H1 (cell line): ENCODE results near the gene SPEF2. TPM values are rescaled to one million over a fixed set of nuclear protein-coding genes. Genes with fewer than 3 reads are reported as not detected.

Experiments
- CTCF ChIA-PET: fragments of 300-600 bp; sonication (Branson Sonifier 250); formaldehyde crosslinking; loops from one replicate; lab custom pipeline; 2021; ENCODE audit not compliant: partially characterized antibody; lab: Charles Lee
- POLR2A ChIA-PET: fragments of 300-600 bp; sonication (Branson Sonifier 250); formaldehyde crosslinking; loops from one replicate; lab custom pipeline; 2021; ENCODE audit warnings: inconsistent platforms; ENCODE audit not compliant: partially characterized antibody; lab: Charles Lee
- DNase-seq, 2 experiments: peaks; one replicate each; pipeline versions ENCODE4 v3.0.0 to v3.0.0-alpha.2; 2010 to 2022; ENCODE audit warnings: low spot score in 2 of 2, low read depth in 1 of 2, mixed read lengths in 1 of 2
- FAIRE-seq: peaks from 2 replicates; lab custom pipeline; 2011; peaks lifted over from hg19 to GRCh38; lab: Jason Lieb, UNC
- H2AFZ ChIP-seq: 2 replicates; pipeline ENCODE4 v1.8.1; 2012; ENCODE audit warnings: low read length, inconsistent platforms
- H2AK5ac ChIP-seq: 2 replicates; pipeline ENCODE4 v1.6.1; 2013; ENCODE audit warnings: low read depth, low read length
- H2BK120ac ChIP-seq: replicated peaks from 2 replicates; pipeline ENCODE3; 2013; ENCODE audit warnings: low read depth, low read length, inconsistent platforms
- H2BK12ac ChIP-seq: 2 replicates; pipeline ENCODE4 v1.6.1; 2013; ENCODE audit warnings: low read depth, low read length
- H2BK15ac ChIP-seq: 2 replicates; pipeline ENCODE4 v1.6.1; 2013; ENCODE audit warnings: low read length
- H2BK20ac ChIP-seq: 2 replicates; pipeline ENCODE4 v1.6.1; 2013; ENCODE audit warnings: low read length
- H2BK5ac ChIP-seq: 2 replicates; pipeline ENCODE4 v1.6.1; 2013; ENCODE audit warnings: low read depth, low read length
- H3K14ac ChIP-seq: 2 replicates; pipeline ENCODE4 v1.6.1; 2013; ENCODE audit warnings: inconsistent platforms; ENCODE audit not compliant: insufficient read length
- H3K18ac ChIP-seq: 2 replicates; pipeline ENCODE4 v1.6.1; 2013; ENCODE audit warnings: low read length; ENCODE audit errors: extremely low read depth
- H3K23ac ChIP-seq: 2 replicates; pipeline ENCODE4 v1.6.1; 2013; ENCODE audit warnings: inconsistent platforms; ENCODE audit not compliant: insufficient read length
- H3K23me2 ChIP-seq: 2 replicates; pipeline ENCODE4 v1.6.1; 2013; ENCODE audit warnings: low read depth, low read length
- H3K27ac ChIP-seq: 2 replicates; pipeline ENCODE4 v1.6.1; 2011; ENCODE audit warnings: low read depth, low read length, inconsistent platforms
- H3K27me3 ChIP-seq, 4 experiments: replicated peaks in 1 of 4; 1 replicate in 1 of 4; 2 replicates in 3 of 4; pipeline versions ENCODE4 v1.6.1 to v1.8.1; 2011 to 2013; ENCODE audit warnings: low read length in 3 of 4, mild to moderate bottlenecking in 3 of 4, inconsistent platforms in 2 of 4, mixed read lengths in 2 of 4, moderate library complexity in 1 of 4; ENCODE audit not compliant: control insufficient read depth in 3 of 4, insufficient read depth in 3 of 4; ENCODE audit errors: extremely low read depth in 1 of 4
- H3K36me3 ChIP-seq, 4 experiments: 2 replicates each; pipeline versions ENCODE4 v1.6.1 to v1.8.1; 2011 to 2013; ENCODE audit warnings: mild to moderate bottlenecking in 4 of 4, low read length in 3 of 4, moderate library complexity in 2 of 4, control low read depth in 1 of 4, inconsistent platforms in 1 of 4; ENCODE audit not compliant: insufficient read depth in 4 of 4, control insufficient read depth in 2 of 4
- H3K4ac ChIP-seq: replicated peaks from 2 replicates; pipeline ENCODE3; 2013; ENCODE audit warnings: low read length, low read depth, mixed read lengths, inconsistent platforms; ENCODE audit not compliant: insufficient read length
- H3K4me1 ChIP-seq, 4 experiments: replicated peaks in 1 of 4; 1 replicate in 1 of 4; 2 replicates in 3 of 4; pipeline versions ENCODE4 v1.6.1 to v1.8.1; 2011 to 2013; ENCODE audit warnings: low read length in 3 of 4, inconsistent platforms in 2 of 4, mixed read lengths in 1 of 4; ENCODE audit not compliant: insufficient read depth in 4 of 4, control insufficient read depth in 3 of 4
- H3K4me2 ChIP-seq, 2 experiments: 2 replicates each; pipeline versions ENCODE4 v1.6.1 to v1.8.1; 2011 to 2013; ENCODE audit warnings: low read depth in 2 of 2, low read length in 2 of 2, control low read depth in 1 of 2, inconsistent platforms in 1 of 2, mild to moderate bottlenecking in 1 of 2; ENCODE audit not compliant: insufficient read depth in 1 of 2
- H3K4me3 ChIP-seq, 4 experiments: fragments of 200-600, 300-600 bp in 1 of 4; sonication (generic), shearing (Covaris generic), sonication (Bioruptor Twin) in 1 of 4; 2 replicates each; pipeline versions ENCODE4 v1.5.1 to v1.8.1; 2011 to 2016; ENCODE audit warnings: low read length in 4 of 4, low read depth in 3 of 4, control low read depth in 2 of 4, inconsistent platforms in 2 of 4, mild to moderate bottlenecking in 2 of 4, mixed read lengths in 1 of 4, moderate library complexity in 1 of 4; ENCODE audit not compliant: insufficient read depth in 2 of 4; ENCODE audit errors: extremely low read depth in 1 of 4
- H3K56ac ChIP-seq: replicated peaks from 2 replicates; pipeline ENCODE3; 2013; ENCODE audit warnings: low read depth, mild to moderate bottlenecking, mixed read lengths, low read length, inconsistent platforms; ENCODE audit not compliant: insufficient read length
- H3K79me1 ChIP-seq: 2 replicates; pipeline ENCODE4 v1.6.1; 2013; ENCODE audit warnings: low read depth, low read length, control low read depth
- H3K79me2 ChIP-seq, 2 experiments: 2 replicates each; pipeline versions ENCODE4 v1.6.1 to v1.8.1; 2012 to 2013; ENCODE audit warnings: low read length in 2 of 2, mild to moderate bottlenecking in 2 of 2, inconsistent platforms in 1 of 2; ENCODE audit not compliant: insufficient read depth in 2 of 2, control insufficient read depth in 1 of 2
- H3K9ac ChIP-seq, 4 experiments: replicated peaks in 1 of 4; 1 replicate in 1 of 4; 2 replicates in 3 of 4; pipeline versions ENCODE4 v1.6.1 to v1.8.1; 2011 to 2013; ENCODE audit warnings: low read depth in 3 of 4, low read length in 3 of 4, control low read depth in 2 of 4, mild to moderate bottlenecking in 2 of 4, moderate library complexity in 2 of 4, inconsistent platforms in 1 of 4; ENCODE audit errors: extremely low read depth in 1 of 4
- H3K9me3 ChIP-seq, 2 experiments: 2 replicates each; pipeline versions ENCODE4 v1.6.1 to v1.8.1; 2012 to 2013; ENCODE audit warnings: mild to moderate bottlenecking in 2 of 2, moderate library complexity in 2 of 2, control low read depth in 1 of 2, inconsistent platforms in 1 of 2, low read depth in 1 of 2, low read length in 1 of 2, mixed read lengths in 1 of 2; ENCODE audit not compliant: insufficient read depth in 2 of 2
- H4K20me1 ChIP-seq, 2 experiments: replicated peaks in 1 of 2; 2 replicates each; pipeline versions ENCODE3 to v1.8.1; 2011 to 2013; ENCODE audit warnings: inconsistent platforms in 2 of 2, low read length in 2 of 2, mild to moderate bottlenecking in 1 of 2; ENCODE audit not compliant: insufficient read depth in 2 of 2, control insufficient read depth in 1 of 2
- H4K5ac ChIP-seq: 2 replicates; pipeline ENCODE4 v1.6.1; 2013; ENCODE audit warnings: low read length, low read depth, mixed read lengths, inconsistent platforms; ENCODE audit not compliant: insufficient read length
- H4K8ac ChIP-seq: 2 replicates; pipeline ENCODE4 v1.8.0; 2013; ENCODE audit warnings: mild to moderate bottlenecking, moderate library complexity, low read length, inconsistent platforms; ENCODE audit not compliant: insufficient read depth; ENCODE audit errors: extremely low read depth
- H4K91ac ChIP-seq: replicated peaks from 2 replicates; pipeline ENCODE3; 2013; ENCODE audit warnings: low read length, mixed read lengths, inconsistent platforms; ENCODE audit not compliant: insufficient read length
- CBX5 ChIP-seq: fragments of 300-800, 300-1000 bp; sonication (generic); IDR thresholded peaks from 2 replicates; pipeline ENCODE4 v1.7.1; 2016; ENCODE audit warnings: antibody characterized with exemption, low read length, low read depth
- KDM4A ChIP-seq: IDR thresholded peaks from one replicate; pipeline ENCODE4 v1.7.1; 2012; ENCODE audit warnings: low read depth, mild to moderate bottlenecking, moderate library complexity, low read length, inconsistent platforms; ENCODE audit not compliant: severe bottlenecking
- SP2 ChIP-seq: IDR thresholded peaks from 2 replicates; pipeline ENCODE4 v1.6.1; 2012; ENCODE audit warnings: mild to moderate bottlenecking, low read length, inconsistent platforms
- WGBS, 2 experiments: shearing (Covaris generic) in 1 of 2; methylation state at CpG; one replicate each; pipeline versions ENCODE4 v1.1.6 to v1.1.7; 2013 to 2015; ENCODE audit warnings: low lambda C conversion rate in 2 of 2, mixed read lengths in 2 of 2, inconsistent platforms in 1 of 2, low coverage in 1 of 2, missing lambda C conversion rate in 1 of 2; ENCODE audit not compliant: insufficient replicate concordance in 2 of 2, insufficient coverage in 1 of 2, insufficient read length in 1 of 2; ENCODE audit errors: extremely low coverage in 1 of 2, missing lambda C conversion rate in 1 of 2; 5-methylcytosine and 5-hydroxymethylcytosine counted together
- polyA plus RNA-seq, 7 experiments: library from polyadenylated mRNA; depleted of rRNA in 3 of 7; stranded (reverse) in 5 of 7; unstranded in 2 of 7; fragments of >200 nt in 5 of 7; fragments of 200-250 nt in 2 of 7; gene quantifications; 1 replicate in 5 of 7; 2 replicates in 1 of 7; 4 replicates in 1 of 7; pipeline versions ENCODE4 v1.2.1 to v1.2.3, GENCODE V29; 2011 to 2013; ENCODE audit warnings: missing spikeins in 2 of 7, mixed read lengths in 2 of 7
- total RNA-seq: library from RNA; stranded (reverse); fragmentation: NEBNext Ultra II Directional; extraction: Animal tissue kit (Norgen Biotek cat#: 25700); gene quantifications from 2 replicates; pipeline ENCODE4 v1.2.1, GENCODE V29; 2021

The SPEF2 gene
- total and polyA plus RNA-seq, 2 of the 8 experiments (the other 6 are each of a cell fraction or from before 2014, with no cell fraction given), result 0.14 to 0.73 TPM

- no peak overlapping the region for H2BK120ac ChIP-seq
- H4K91ac ChIP-seq, result no peak overlapping the region
- no peaks in the 10 kb centered on the region for H4K20me1 ChIP-seq
- H3K36me3 ChIP-seq, result no peaks in the 10 kb centered on the region
- CTCF ChIA-PET, result interaction anchor here (1.0 to 2.6 kb wide), 3 partner anchors 22 to 262 kb away, joined by 4 to 10 read pairs (median 4); no protein-coding TSS in a partner anchor
- H3K27me3 ChIP-seq, result no peaks in the 10 kb centered on the region
- H2AFZ ChIP-seq, result no peak overlapping the region; the same call in 1 of the 2 replicates
- POLR2A ChIA-PET, result interaction anchor here (0.7 kb wide), 1 partner anchor 9 kb away, joined by 3 read pairs; no protein-coding TSS in a partner anchor
- no peaks in the 10 kb centered on the region for H3K79me1 ChIP-seq
- no peak overlapping the region for H2BK5ac ChIP-seq
- H2BK12ac ChIP-seq, result no peak overlapping the region
- H3K56ac ChIP-seq, result no peak overlapping the region
- H2AK5ac ChIP-seq, result no peak overlapping the region
- H3K4me2 ChIP-seq, result no peak overlapping the region
- no peak overlapping the region for H2BK15ac ChIP-seq
- no peaks in the 10 kb centered on the region for H3K23me2 ChIP-seq
- no peak overlapping the region for H3K18ac ChIP-seq
- H3K79me2 ChIP-seq, result no peaks in the 10 kb centered on the region
- H3K9ac ChIP-seq, result no peak overlapping the region
- no peak overlapping the region for H3K4ac ChIP-seq
- H3K4me3 ChIP-seq, result no peak overlapping the region
- H3K27ac ChIP-seq, result no peak overlapping the region
- H3K9me3 ChIP-seq, result no peaks in the 10 kb centered on the region
- no peak overlapping the region for H3K14ac ChIP-seq
- H3K4me1 ChIP-seq, result no peaks in the 10 kb centered on the region
- no peak overlapping the region for H4K5ac ChIP-seq
- DNase-seq (no peak), FAIRE-seq (no peak)
- H3K23ac ChIP-seq, result no peak overlapping the region
- WGBS, 2 experiments, result 86% methylated on average over 3 of the region's 4 CpGs; no CpG with 5 or more reads in 1 of the 2 experiments
- no peak overlapping the region for H2BK20ac ChIP-seq
- H4K8ac ChIP-seq, result no peak overlapping the region
- no peak for TF ChIP-seq SP2
- TF ChIP-seq KDM4A, result no peak
- TF ChIP-seq CBX5, result no peak
These were observed 47.4 kb downstream of the SPEF2 start for GRCh38 chr5:35665096-35665495.
